HG02840 (cell line): ENCODE results near the gene IFITM1.
"Not testable (repeated sequence)": the region's sequence is repeated elsewhere in the genome, so short reads cannot be mapped to it uniquely, and the experiment has no call there.

Experiments used
- ATAC-seq: cut with Tn5 transposase; IDR thresholded peaks from one replicate; pipeline ENCODE4 v1.9.1; 2021; ENCODE audit warnings: mild to moderate bottlenecking, moderate library complexity, moderate number of reproducible peaks; ENCODE audit not compliant: unreplicated experiment, low FRiP score

Gene IFITM1

GRCh38 chr11:337711-338110, 23.9 kb downstream of the IFITM1 start:
- ATAC-seq, result no peak

GRCh38 chr11:339963-340362, 26.1 kb downstream of the IFITM1 start:
- no peak for ATAC-seq

GRCh38 chr11:340539-341512, 27.0 kb downstream of the IFITM1 start:
- ATAC-seq, result no peak

GRCh38 chr11:342328-342727, 28.5 kb downstream of the IFITM1 start:
- no peak for ATAC-seq

- no peak for ATAC-seq
Measured at GRCh38 chr11:344836-345578, 31.2 kb downstream of the IFITM1 start.

GRCh38 chr11:346529-346928, 32.7 kb downstream of the IFITM1 start:
- ATAC-seq, result no peak

GRCh38 chr11:349270-349954, 35.6 kb downstream of the IFITM1 start:
- ATAC-seq, result not testable (repeated sequence)

GRCh38 chr11:350033-350722, 36.3 kb downstream of the IFITM1 start:
- ATAC-seq, result not testable (repeated sequence)

GRCh38 chr11:350723-351255, 36.9 kb downstream of the IFITM1 start:
- ATAC-seq, result no peak

GRCh38 chr11:351411-351810, 37.6 kb downstream of the IFITM1 start:
- no peak for ATAC-seq

GRCh38 chr11:352456-353031, 38.7 kb downstream of the IFITM1 start:
- no peak for ATAC-seq

- no peak for ATAC-seq
Measured at GRCh38 chr11:353179-353873, 39.5 kb downstream of the IFITM1 start.

GRCh38 chr11:355581-356458, 42.0 kb downstream of the IFITM1 start:
- ATAC-seq, result peak; percentile 59

- ATAC-seq, result no peak
Measured at GRCh38 chr11:356610-357009, 42.8 kb downstream of the IFITM1 start.

- no peak for ATAC-seq
Measured at GRCh38 chr11:357582-357981, 43.7 kb downstream of the IFITM1 start.

GRCh38 chr11:358129-358800, 44.4 kb downstream of the IFITM1 start:
- no peak for ATAC-seq

- ATAC-seq, result no peak
Measured at GRCh38 chr11:359181-359714, 45.4 kb downstream of the IFITM1 start.
